HG02623 (cell line): ENCODE measurements around the gene GULP1.

Experiments used
- ATAC-seq: cut with Tn5 transposase; IDR thresholded peaks from one replicate; pipeline ENCODE4 v1.9.1; 2021; ENCODE audit warnings: moderate library complexity; ENCODE audit not compliant: unreplicated experiment

The GULP1 gene

DNA sequence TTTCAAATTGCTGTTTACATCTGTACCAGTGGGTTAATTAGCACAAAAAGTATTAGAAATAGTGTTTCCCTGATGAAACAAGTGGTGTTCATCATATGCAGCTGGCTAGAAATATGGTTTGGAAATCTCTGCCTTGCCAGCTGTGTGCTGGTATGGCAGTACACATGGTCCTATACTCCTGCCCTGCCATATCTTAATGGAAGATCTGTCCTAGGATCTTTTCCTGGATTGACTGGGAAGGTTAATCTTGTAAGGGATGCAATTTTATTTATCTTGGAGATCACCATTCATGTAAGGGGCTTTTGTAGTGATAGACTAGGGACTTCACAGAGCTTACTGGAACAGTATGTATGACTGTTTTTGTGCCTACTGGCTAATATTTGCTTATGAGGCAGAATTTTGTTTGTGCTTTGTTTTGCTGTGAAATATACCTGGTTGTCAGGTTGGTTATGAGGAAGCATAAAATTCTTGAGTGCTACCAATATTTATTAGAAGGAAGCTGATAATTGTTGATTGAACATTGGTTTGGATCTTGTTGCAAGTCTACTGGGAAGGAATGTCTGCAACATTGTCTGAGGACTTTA, 73.5 kb downstream of the GULP1 start:
- ATAC-seq: no peak

DNA sequence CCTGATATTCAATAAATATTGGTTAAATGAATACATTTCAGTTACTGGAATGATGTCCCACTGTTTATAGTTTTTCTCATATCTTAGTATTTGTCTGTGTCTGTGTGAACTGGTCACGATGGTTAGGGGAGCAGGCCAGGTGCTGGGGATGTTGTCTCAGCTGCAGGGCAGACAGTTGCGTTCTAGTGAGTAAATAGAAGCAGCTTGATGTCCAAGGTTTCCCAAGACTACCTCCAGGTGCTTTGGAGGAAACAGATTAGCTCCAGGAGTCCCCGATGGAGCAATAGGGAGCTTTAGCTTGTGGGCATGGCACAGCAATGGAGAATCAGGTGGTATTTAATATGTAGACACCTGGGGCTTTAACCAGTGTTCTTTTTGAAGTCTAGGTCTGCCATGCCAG, 75.5 kb downstream of the GULP1 start:
- no peak for ATAC-seq

DNA sequence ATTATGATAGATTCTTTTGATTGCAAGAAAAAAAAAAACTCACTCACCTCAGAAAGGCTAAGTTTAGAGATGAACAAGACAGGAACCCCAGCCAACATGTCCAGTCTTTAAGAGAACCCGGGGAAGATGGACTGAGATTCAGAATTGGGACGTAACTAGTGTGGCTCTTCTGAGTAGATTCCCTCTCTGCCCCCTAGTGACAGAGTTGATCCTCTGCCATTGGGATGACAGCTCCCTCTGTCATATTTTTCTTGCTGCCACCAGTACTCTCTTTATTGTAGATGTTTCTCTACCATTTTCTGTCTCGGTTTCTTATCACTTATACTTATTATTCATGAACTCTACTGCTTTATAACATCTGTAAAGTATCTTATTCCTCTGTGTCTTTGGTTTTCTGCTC, 77.7 kb downstream of the GULP1 start:
- ATAC-seq: peak; percentile 87

GRCh38 chr2:188378371-188378950, 86.8 kb downstream of the GULP1 start:
- ATAC-seq: no peak

DNA sequence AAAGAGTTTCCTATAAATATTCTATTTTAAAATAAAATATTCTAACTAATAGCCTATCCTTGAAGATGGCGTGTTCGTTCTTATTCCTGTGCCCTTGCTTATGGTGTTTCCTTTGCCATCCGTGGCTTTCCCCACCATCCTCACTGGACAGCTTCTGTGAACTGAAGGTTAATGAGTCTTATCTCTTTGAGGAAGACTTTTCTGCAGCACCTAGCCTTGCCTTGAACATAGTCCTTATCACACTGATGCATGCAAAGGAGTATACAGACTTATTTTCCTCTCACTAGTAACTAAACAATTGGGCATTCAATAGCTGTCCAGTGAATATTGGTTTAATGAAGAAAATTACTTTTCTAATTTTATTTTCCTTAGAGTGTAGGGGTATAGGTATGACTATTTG, 88.1 kb downstream of the GULP1 start:
- no peak for ATAC-seq

DNA sequence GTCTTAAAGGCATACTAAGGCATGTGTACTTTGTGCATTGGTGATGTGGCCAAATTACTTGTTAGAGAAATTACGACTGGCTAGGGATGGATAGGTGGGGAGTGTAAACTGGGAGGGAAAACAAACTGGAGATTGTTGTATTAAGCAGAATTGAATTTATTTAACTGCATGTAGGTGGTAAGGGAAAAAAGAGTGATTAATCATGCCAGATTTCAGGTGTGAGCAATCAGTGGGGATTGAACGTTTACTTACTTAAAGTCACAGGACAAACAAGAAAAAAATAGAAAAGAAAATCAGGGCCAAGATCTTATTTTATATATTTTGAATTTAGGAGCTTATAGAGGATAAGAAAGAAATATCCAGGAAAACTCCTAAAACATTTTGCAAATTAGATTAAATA, 88.6 kb downstream of the GULP1 start:
- ATAC-seq: no peak

- no peak for ATAC-seq
Measured at GRCh38 chr2:188381614-188382013, 89.9 kb downstream of the GULP1 start.

GRCh38 chr2:188382107-188382506, 90.4 kb downstream of the GULP1 start:
- ATAC-seq: no peak

DNA sequence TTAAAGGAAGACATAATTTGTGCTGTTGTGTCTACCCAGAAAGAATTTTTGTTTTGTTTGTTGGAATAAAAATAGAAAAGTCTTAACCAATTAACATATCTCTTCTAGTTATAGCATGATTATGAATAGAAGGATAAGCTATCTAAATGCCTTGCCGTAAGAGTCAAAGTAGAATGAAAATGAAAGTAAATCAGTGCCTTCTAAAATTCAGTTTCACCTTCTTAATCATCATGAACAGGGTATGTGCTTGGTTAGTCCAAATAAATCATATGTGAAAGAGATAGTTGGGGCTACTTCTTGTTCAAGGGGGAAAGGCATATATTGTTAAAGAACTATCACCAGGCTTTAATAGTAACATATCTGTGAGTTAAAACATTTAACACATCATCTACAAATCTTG, 91.5 kb downstream of the GULP1 start:
- no peak for ATAC-seq

GRCh38 chr2:188385857-188386256, 94.2 kb downstream of the GULP1 start:
- no peak for ATAC-seq

- ATAC-seq: no peak
Measured at GRCh38 chr2:188388831-188389230, 97.2 kb downstream of the GULP1 start.

DNA sequence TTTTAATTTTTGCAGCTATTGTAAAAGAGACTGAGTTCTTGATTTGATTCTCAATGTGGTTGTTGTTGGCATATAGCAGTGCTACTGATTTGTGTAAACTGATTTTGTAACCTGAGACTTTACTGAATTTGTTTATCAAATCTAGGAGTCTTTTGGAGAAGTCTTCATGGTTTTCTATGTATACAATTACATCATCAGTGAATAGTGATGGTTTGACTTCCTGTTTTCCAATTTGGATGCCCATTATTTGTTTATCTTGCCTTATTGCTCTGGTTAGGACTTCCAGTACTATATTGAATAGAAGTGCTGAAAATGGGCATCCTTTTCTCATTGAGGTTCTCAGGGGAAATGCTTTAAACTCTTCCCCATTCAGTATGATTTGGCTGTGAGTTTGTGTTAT, 99.7 kb downstream of the GULP1 start:
- no peak for ATAC-seq

DNA sequence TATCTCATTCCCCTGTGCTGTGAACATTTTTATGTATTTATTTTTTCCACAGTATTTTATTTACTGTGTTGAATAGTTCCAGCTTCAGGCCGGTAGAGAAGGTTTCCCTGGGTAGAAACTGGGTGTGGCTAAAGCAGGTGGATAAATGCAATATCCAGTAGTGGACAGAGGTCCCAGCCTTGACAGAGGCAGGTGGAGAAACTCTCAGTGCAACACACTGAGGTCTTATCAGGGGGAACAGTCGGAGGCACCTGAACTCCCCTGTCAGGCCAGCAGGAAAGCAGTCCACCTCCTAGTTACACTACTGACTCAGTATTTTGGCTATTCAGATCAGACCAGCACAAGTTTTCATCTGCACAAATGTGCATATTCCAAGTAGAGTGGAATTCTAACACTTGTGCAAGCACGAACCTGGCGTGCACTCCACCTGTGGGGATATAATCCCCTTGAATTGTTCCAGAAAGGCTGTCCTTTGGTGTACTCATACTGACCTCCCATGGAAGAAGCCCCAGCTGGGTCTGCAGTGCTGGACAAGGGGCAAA, 103.3 kb downstream of the GULP1 start:
- no peak for ATAC-seq

DNA sequence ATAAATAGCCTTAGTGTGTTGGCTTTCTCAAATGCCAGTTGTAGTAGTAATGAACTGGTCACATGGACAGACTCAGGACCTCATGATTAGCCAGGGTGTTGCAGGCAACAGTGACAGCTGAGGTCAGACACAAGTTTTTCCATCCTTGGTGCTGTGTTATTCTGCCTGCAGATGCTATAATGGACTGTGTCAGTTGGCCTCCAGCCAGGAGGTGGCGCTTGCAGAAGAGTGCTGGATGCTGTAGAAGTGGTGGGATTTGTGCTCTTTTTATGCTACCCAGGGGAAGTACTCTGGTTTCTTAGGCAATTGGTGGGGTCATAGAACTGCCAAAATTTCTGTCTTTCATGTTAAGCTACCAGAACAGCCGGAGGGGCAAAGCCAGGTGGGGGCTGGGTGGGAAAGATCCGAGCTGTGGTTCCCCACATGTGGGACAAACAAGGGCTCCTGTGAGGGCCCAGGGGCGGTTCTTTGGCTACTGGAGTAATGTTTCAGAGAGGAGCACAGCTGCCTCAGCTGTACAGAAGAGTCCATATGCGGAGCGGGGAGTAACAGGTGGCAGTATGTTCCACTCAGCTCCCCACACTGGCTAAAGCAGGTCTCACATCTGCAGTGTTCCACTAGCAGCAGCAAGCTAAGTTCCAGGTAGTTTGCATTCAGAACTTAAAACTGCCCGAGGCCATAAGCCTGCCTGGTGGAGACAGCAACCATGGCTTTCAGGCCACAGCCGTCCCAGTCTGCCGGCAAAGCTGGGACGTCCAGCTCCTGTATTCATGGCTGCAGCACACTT, 104.4 kb downstream of the GULP1 start:
- ATAC-seq: no peak

DNA sequence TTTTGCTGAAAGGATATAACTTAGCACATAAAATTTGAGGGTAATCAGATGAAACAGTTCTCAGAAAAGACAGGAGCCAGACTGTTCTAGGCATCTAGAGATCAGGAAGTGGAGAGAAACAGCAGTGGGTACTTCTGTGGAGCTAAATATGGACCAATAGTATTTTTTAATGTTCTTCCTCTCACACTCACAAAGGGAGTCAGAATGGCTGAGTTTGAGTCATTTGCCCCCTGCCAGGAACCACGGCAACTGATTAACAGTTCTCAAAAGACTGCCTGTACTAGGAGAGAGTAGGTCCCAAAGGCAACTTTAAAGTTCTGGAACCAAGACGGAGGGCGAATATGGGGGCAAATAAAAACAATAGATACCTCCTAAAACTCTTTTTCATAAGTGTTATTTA, 107.5 kb downstream of the GULP1 start:
- no peak for ATAC-seq

DNA sequence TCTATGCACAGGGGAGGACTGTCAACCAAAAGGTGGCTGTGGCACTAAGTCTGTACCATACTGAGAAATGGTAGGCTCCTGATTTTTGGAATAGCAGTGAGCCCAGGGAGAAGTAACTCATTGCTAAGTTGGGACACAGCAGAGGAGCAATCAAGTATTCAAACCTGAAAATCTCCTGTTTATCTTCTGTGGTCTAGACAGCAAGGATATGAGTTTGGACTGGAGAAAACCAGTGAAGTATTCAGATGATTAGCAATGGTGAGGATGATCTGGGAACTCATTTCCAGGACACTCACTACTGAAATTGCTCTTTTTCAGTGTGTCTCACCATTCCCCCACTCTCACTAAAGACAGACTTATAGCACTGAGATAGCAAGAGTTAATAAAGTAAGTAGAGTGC, 112.0 kb downstream of the GULP1 start:
- ATAC-seq: no peak

- ATAC-seq: no peak
Measured at GRCh38 chr2:188404341-188405004, 112.8 kb downstream of the GULP1 start.

GRCh38 chr2:188406414-188406813, 114.7 kb downstream of the GULP1 start:
- no peak for ATAC-seq

GRCh38 chr2:188410504-188411235, 119.0 kb downstream of the GULP1 start:
- ATAC-seq: no peak

DNA sequence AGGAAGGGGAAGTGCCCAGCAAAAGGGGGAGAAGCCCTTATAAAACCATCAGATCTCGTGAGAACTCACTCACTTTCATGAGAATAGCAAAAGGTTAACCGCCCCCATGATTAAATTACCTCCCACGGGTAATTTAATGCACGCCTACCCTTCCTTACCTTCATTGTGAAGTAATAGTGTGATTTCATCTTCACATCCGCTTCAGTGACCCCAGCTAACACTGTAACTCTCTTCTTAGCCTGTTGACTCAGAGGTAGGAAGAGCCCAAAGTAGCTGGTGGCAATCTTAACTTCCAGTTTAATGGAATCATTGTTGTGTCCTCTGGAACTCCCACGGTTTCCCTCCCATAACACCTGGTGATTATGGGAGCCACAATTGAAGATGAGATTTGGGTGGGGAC, 120.5 kb downstream of the GULP1 start:
- ATAC-seq: no peak

GRCh38 chr2:188414411-188414810, 122.7 kb downstream of the GULP1 start:
- no peak for ATAC-seq
